GM12878 (cell line): ENCODE measurements around the gene OPTC. TPM values are rescaled to one million over a fixed set of nuclear protein-coding genes. Genes with fewer than 3 reads are reported as not detected.

ENCODE experiments used
- ATAC-seq: fragments of 200-7000 bp; cut with Tn5 transposase; 3 replicates; pipeline ENCODE4 v1.9.1; 2020; ENCODE audit warnings: mild to moderate bottlenecking, moderate library complexity
- BruUV-seq: library from RNA; stranded (reverse); fragments of 400-500 nt; replicated peaks from 2 replicates; lab custom pipeline; 2021; lab: Mats Ljungman, UMichigan
- CTCF ChIA-PET: fragments of 300-600 bp; sonication (Branson Sonifier 250); formaldehyde crosslinking; extraction: SDS; loops from one replicate; lab custom pipeline; 2021; ENCODE audit warnings: inconsistent platforms; lab: Yijun Ruan, JAX
- POLR2A ChIA-PET: fragments of 350-600 bp; formaldehyde crosslinking; extraction: SDS; loops from one replicate; lab custom pipeline; 2021; ENCODE audit warnings: inconsistent platforms; lab: Charles Lee
- RAD21 ChIA-PET: fragments of 300-600 bp; sonication (Branson Sonifier 250); formaldehyde crosslinking; loops from one replicate; lab custom pipeline; 2023; ENCODE audit warnings: antibody characterized with exemption; ENCODE audit not compliant: unreplicated experiment; lab: Charles Lee
- SMC1A ChIA-PET: fragments of 300-600 bp; sonication (Branson Sonifier 250); formaldehyde crosslinking; loops from one replicate; lab custom pipeline; 2023; ENCODE audit not compliant: unreplicated experiment, uncharacterized antibody; lab: Charles Lee
- DNase-seq: peaks from one replicate; pipeline ENCODE4 v3.0.0-alpha.2; 2011; ENCODE audit warnings: low read depth, low spot score
- FAIRE-seq: peaks from 3 replicates; lab custom pipeline; 2011; peaks lifted over from hg19 to GRCh38; lab: Jason Lieb, UNC
- H2AFZ ChIP-seq: 2 replicates; pipeline ENCODE4 v1.6.0; 2011; ENCODE audit warnings: low read depth, low read length, control low read depth; ENCODE audit not compliant: control insufficient read depth
- H3K27ac ChIP-seq: 2 replicates; pipeline ENCODE4 v1.5.1; 2011; ENCODE audit warnings: control low read depth; ENCODE audit not compliant: control insufficient read depth, insufficient read depth
- H3K27me3 ChIP-seq, 2 experiments: replicated peaks in 1 of 2; 2 replicates each; pipeline versions ENCODE4 v1.6.0 to v1.6.1; 2011; ENCODE audit warnings: low read length in 1 of 2; ENCODE audit not compliant: control insufficient read depth in 2 of 2, insufficient read depth in 2 of 2
- H3K36me3 ChIP-seq, 2 experiments: 2 replicates each; pipeline ENCODE4 v1.5.1; 2011; ENCODE audit warnings: low read length in 1 of 2; ENCODE audit not compliant: control insufficient read depth in 2 of 2, insufficient read depth in 2 of 2
- H3K4me1 ChIP-seq: 2 replicates; pipeline ENCODE4 v1.6.1; 2011; ENCODE audit warnings: mild to moderate bottlenecking, low read length, moderate library complexity, mixed read lengths; ENCODE audit not compliant: control insufficient read depth, insufficient read depth
- H3K4me2 ChIP-seq: 2 replicates; pipeline ENCODE4 v1.6.0; 2011; ENCODE audit warnings: control low read depth; ENCODE audit not compliant: control insufficient read depth, insufficient read depth
- H3K4me3 ChIP-seq: fragments of 200-600 bp; sonication (generic); 2 replicates; pipeline ENCODE4 v1.5.1; 2016
- H3K79me2 ChIP-seq: 2 replicates; pipeline ENCODE4 v1.6.0; 2011; ENCODE audit warnings: low read length; ENCODE audit not compliant: control insufficient read depth, insufficient read depth
- H3K9ac ChIP-seq: 2 replicates; pipeline ENCODE4 v1.8.0; 2011; ENCODE audit warnings: low read length, control low read depth, mixed read lengths; ENCODE audit not compliant: control insufficient read depth, insufficient read depth
- H3K9me3 ChIP-seq: replicated peaks from 3 replicates; pipeline ENCODE4 v1.5.1; 2011; ENCODE audit warnings: mild to moderate bottlenecking, low read length; ENCODE audit not compliant: control insufficient read depth, insufficient read depth
- H4K20me1 ChIP-seq: 2 replicates; pipeline ENCODE4 v1.6.0; 2011; ENCODE audit not compliant: control insufficient read depth, insufficient read depth
- ATF7 ChIP-seq: fragments of 450-650 bp; IDR thresholded peaks from 2 replicates; pipeline ENCODE4 v1.6.1; 2016; ENCODE audit warnings: low read depth, mild to moderate bottlenecking
- BCLAF1 ChIP-seq: fragments of 450-650 bp; IDR thresholded peaks from 2 replicates; pipeline ENCODE4 v1.6.1; 2017; ENCODE audit warnings: antibody characterized with exemption, mild to moderate bottlenecking, moderate library complexity
- DPF2 ChIP-seq: fragments of 450-650 bp; IDR thresholded peaks from 2 replicates; pipeline ENCODE4 v1.6.1; 2017; ENCODE audit warnings: mild to moderate bottlenecking
- E2F4 ChIP-seq: IDR thresholded peaks from 2 replicates; pipeline ENCODE4 v1.6.1; 2012; ENCODE audit warnings: low read depth, low read length, improper control_type of control experiment
- KAT2A ChIP-seq: conservative IDR thresholded peaks from 2 replicates; pipeline ENCODE4 v1.6.1; 2011; ENCODE audit warnings: low read depth, low read length; ENCODE audit not compliant: control insufficient read depth
- KLF5 ChIP-seq: fragments of 450-650 bp; IDR thresholded peaks from 2 replicates; pipeline ENCODE4 v1.6.1; 2014; ENCODE audit warnings: mild to moderate bottlenecking; ENCODE audit not compliant: partially characterized antibody
- NBN ChIP-seq: fragments of 450-650 bp; IDR thresholded peaks from 2 replicates; pipeline ENCODE4 v1.6.1; 2016
- RAD21 ChIP-seq: IDR thresholded peaks from 2 replicates; pipeline ENCODE4 v1.6.1; 2011; ENCODE audit warnings: mild to moderate bottlenecking, low read depth, low read length, moderate library complexity; ENCODE audit not compliant: insufficient read depth
- SKIL ChIP-seq: fragments of 450-650 bp; IDR thresholded peaks from 2 replicates; pipeline ENCODE4 v1.6.1; 2017; ENCODE audit warnings: mild to moderate bottlenecking, low read depth, inconsistent platforms; ENCODE audit not compliant: poor library complexity, severe bottlenecking
- STAT3 ChIP-seq: IDR thresholded peaks from 2 replicates; pipeline ENCODE4 v1.6.1; 2011; ENCODE audit warnings: low read depth, low read length, improper control_type of control experiment
- TCF12 ChIP-seq: IDR thresholded peaks from 2 replicates; pipeline ENCODE4 v1.6.1; 2011; ENCODE audit warnings: low read depth, mild to moderate bottlenecking, low read length
- TCF3 ChIP-seq: IDR thresholded peaks from 2 replicates; pipeline ENCODE4 v1.6.1; 2012; ENCODE audit warnings: low read depth, mild to moderate bottlenecking, low read length, borderline replicate concordance; ENCODE audit not compliant: insufficient read depth
- WGBS: methylation state at CpG from one replicate; pipeline ENCODE4 v1.1.6; 2016; ENCODE audit warnings: low lambda C conversion rate; ENCODE audit not compliant: insufficient replicate concordance, insufficient coverage; ENCODE audit errors: missing lambda C conversion rate; 5-methylcytosine and 5-hydroxymethylcytosine counted together
- in situ Hi-C: fragments of 300-500 bp; cut with MboI; formaldehyde crosslinking; loops from 9 replicates; pipeline ENCODE4 v1.14.3; 2018; ENCODE audit warnings: mixed read lengths
- intact Hi-C: fragments of 100-400 bp; cut with micrococcal nuclease; formaldehyde crosslinking; loops from one replicate; pipeline ENCODE4 v1.14.2; 2022; ENCODE audit not compliant: unreplicated experiment
- polyA plus RNA-seq, 11 experiments: library from polyadenylated mRNA; depleted of rRNA in 4 of 11; unstranded in 6 of 11; stranded (reverse) in 5 of 11; fragments of >200 nt; fragmentation: Nextera tagmentation in 4 of 11; fragmentation: Illumina TruSeq in 1 of 11; extraction: Ambion mirVana in 4 of 11; extraction: Trizol in 1 of 11; gene quantifications; 1 replicate in 1 of 11; 2 replicates in 10 of 11; pipeline versions ENCODE4 v1.2.1 to v1.2.3, GENCODE V29; 2011 to 2016; ENCODE audit warnings: inconsistent platforms in 2 of 11, missing spikeins in 2 of 11, low read depth in 1 of 11
- total RNA-seq, 4 experiments: library from RNA; depleted of rRNA in 3 of 4; stranded (reverse); fragments of >200 nt in 3 of 4; fragmentation: Illumina TruSeq in 1 of 4; extraction: Trizol in 1 of 4; gene quantifications; 2 replicates each; pipeline versions ENCODE4 v1.2.1 to v1.2.3, GENCODE V29; 2013 to 2021
- TF ChIP-seq, protein P1 (sequence below): IDR thresholded peaks from 2 replicates; pipeline ENCODE4 v1.6.1; 2012; ENCODE audit warnings: low read length, inconsistent platforms

The OPTC gene
- total and polyA plus RNA-seq, 10 of the 15 experiments (the other 5 are each of a cell fraction or from before 2014, with no cell fraction given), result not detected

DNA sequence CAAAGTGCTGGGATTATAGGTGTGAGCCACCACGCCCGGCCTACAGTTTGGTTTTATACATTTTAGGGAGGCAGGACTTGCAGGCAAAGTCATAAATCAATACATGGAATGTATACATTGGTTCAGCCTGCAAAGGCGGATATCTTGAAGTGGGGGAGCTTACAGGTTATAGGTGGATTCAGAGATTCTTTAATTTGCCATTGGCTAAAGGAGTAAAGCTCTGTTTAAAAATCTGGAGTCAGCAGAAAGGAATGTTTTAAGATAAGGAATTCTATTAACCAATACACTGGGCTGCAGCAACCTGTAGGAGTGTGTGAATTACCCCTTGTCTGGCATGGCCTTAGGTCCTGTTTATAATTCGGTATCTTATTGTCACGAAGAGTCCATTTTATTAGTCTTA is 57.6 kb downstream of the OPTC start:
- Histone ChIP-seq H3K9ac (no peak overlapping the region), H3K4me1 (no peaks in the 10 kb centered on the region), H4K20me1 (no peaks in the 10 kb centered on the region), H3K36me3 (no peaks in the 10 kb centered on the region), H3K79me2 (no peaks in the 10 kb centered on the region), H3K27me3 (no peaks in the 10 kb centered on the region; a peak in 1 of 4 replicates), H2AFZ (no peak overlapping the region), H3K27ac (no peak overlapping the region), H3K9me3 (no peaks in the 10 kb centered on the region), H3K4me3 (no peak overlapping the region), H3K4me2 (no peak overlapping the region)
- ChIA-PET RAD21 (no interaction called here), CTCF (no interaction called here), POLR2A (interaction anchor here (0.6 kb wide), 1 partner anchor 268 kb away, joined by 3 read pairs; no protein-coding TSS in a partner anchor), SMC1A (no interaction called here)
- intact Hi-C loops (no loop called here), in situ Hi-C loops (no loop called here)
- ATAC-seq (no peak), DNase-seq (no peak), FAIRE-seq (no peak)
- BruUV-seq, result no TSS peak
- WGBS, result 2% methylated on average over 5 of the region's 5 CpGs
- no peak for TF ChIP-seq STAT3
- TF ChIP-seq NBN, result no peak
- TF ChIP-seq KAT2A, result no peak
- TF ChIP-seq KLF5, result no peak
- TF ChIP-seq BCLAF1, result no peak
- no peak for TF ChIP-seq RAD21
- no peak for TF ChIP-seq DPF2
- TF ChIP-seq TCF3, result no peak
- no peak for TF ChIP-seq SKIL
- no peak for TF ChIP-seq ATF7
- TF ChIP-seq, protein P1, sequence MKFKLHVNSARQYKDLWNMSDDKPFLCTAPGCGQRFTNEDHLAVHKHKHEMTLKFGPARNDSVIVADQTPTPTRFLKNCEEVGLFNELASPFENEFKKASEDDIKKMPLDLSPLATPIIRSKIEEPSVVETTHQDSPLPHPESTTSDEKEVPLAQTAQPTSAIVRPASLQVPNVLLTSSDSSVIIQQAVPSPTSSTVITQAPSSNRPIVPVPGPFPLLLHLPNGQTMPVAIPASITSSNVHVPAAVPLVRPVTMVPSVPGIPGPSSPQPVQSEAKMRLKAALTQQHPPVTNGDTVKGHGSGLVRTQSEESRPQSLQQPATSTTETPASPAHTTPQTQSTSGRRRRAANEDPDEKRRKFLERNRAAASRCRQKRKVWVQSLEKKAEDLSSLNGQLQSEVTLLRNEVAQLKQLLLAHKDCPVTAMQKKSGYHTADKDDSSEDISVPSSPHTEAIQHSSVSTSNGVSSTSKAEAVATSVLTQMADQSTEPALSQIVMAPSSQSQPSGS, result no peak
- TF ChIP-seq TCF12, result no peak
- TF ChIP-seq E2F4, result no peak
